PC-3 (cell line): ENCODE measurements around the gene MFNG.

ENCODE experiments used
- CTCF ChIP-seq: fragments of 300-600 bp; sonication (generic); conservative IDR thresholded peaks from 2 replicates; pipeline ENCODE4 v1.5.1; 2017; ENCODE audit warnings: antibody characterized with exemption, low read depth, mild to moderate bottlenecking, low read length
- EZH2 ChIP-seq: fragments of 300-600 bp; sonication (generic); IDR thresholded peaks from one replicate; pipeline ENCODE4 v1.6.1; 2017; ENCODE audit warnings: antibody characterized with exemption, mild to moderate bottlenecking, low read length; ENCODE audit not compliant: unreplicated experiment
- EZH2phosphoT487 ChIP-seq: fragments of 300-600 bp; sonication (generic); IDR thresholded peaks from 2 replicates; pipeline ENCODE4 v1.6.1; 2018; ENCODE audit warnings: mild to moderate bottlenecking, antibody characterized with exemption, low read length, borderline replicate concordance

- TF ChIP-seq CTCF (no peak), EZH2 (no peak), EZH2phosphoT487 (no peak)
Measured at GRCh38 chr22:37504964-37505363, 18.8 kb upstream of the MFNG start.
